ENCODE measurements around the gene GSK3B.

DNA sequence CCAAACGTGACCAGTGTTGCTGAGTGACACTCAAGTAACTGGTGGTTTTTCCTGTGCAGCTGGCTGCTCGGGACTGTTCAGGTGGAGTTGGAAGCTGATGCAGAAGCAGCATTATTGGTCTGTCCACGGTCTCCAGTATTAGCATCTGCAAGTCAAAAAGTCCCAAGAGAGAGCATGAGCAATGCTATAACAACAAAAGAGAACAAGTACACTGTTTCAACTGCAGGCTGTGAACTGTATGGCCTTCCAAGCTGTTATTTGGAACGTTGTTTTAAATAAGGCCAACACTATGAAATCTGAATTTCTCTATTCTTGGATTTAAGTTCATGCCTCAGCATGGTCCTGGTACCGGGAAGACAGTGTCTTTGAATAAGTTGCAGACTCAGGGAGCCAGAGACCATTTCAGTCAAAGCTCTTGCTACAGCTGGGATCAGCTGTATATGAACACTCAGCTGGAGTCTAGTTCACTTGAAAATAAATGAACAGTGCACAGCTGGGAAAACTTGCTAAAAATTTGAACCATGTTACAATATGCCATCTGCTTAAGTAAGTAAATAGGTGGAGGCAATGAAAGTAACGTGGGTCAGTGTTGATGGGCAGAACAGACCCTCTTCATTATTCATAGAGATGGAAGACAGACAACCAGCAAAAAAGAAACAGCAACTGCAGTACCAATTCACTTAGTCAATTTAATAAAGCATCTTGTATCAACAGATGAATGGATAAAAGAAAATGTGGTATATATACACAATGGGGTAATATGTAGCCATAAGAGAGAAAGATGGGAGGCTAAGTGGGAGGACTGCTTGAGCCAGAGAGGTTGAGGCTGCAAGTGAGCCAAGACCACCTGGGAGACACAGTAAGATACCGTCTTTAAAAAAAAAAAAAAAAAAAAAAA, 267.3 kb downstream of the GSK3B start:
- TF ChIP-seq, protein P1, sequence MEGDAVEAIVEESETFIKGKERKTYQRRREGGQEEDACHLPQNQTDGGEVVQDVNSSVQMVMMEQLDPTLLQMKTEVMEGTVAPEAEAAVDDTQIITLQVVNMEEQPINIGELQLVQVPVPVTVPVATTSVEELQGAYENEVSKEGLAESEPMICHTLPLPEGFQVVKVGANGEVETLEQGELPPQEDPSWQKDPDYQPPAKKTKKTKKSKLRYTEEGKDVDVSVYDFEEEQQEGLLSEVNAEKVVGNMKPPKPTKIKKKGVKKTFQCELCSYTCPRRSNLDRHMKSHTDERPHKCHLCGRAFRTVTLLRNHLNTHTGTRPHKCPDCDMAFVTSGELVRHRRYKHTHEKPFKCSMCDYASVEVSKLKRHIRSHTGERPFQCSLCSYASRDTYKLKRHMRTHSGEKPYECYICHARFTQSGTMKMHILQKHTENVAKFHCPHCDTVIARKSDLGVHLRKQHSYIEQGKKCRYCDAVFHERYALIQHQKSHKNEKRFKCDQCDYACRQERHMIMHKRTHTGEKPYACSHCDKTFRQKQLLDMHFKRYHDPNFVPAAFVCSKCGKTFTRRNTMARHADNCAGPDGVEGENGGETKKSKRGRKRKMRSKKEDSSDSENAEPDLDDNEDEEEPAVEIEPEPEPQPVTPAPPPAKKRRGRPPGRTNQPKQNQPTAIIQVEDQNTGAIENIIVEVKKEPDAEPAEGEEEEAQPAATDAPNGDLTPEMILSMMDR (IDR thresholded peaks at IDR 0.05): no peak
- no peak for TF ChIP-seq POLR2AphosphoS5 (IDR thresholded peaks at IDR 0.05)
- no peak for TF ChIP-seq EP300 (IDR thresholded peaks at IDR 0.05)

Measured in upper lobe of left lung (tissue), 4 donors.